ENCODE results near the gene TSEN2. TPM values are rescaled to one million over a fixed set of nuclear protein-coding genes. Genes with fewer than 3 reads are reported as not detected.

The TSEN2 gene
- total RNA-seq, 6 donors from 2014 or later, result 14.6 to 27.2 (median 20.1) TPM

GRCh38 chr3:12561397-12561796 lies 77.1 kb downstream of the TSEN2 start:
- 80 to 87% methylated on average over 2 of the region's 2 CpGs for WGBS, 2 donors
- no peak for DNase-seq
- Histone ChIP-seq H3K4me1 (peaks cover 16 to 39% (median 34%) of the 10 kb centered on the region in 4 donors), H3K9me3 (no peaks in the 10 kb centered on the region), H3K27me3 (no peaks in the 10 kb centered on the region), H3K36me3 (no peaks in the 10 kb centered on the region), H3K27ac (no peak overlapping the region), H3K4me3 (no peak overlapping the region)
- TF ChIP-seq POLR2A (IDR thresholded peaks at IDR 0.05) (no peak), POLR2AphosphoS5 (IDR thresholded peaks at IDR 0.05) (no peak), CTCF (IDR thresholded peaks at IDR 0.05) (no peak), EP300 (IDR thresholded peaks at IDR 0.05) (no peak)
- ATAC-seq (ENCODE audit: low FRiP score in 2 of 2), result no peak

GRCh38 chr3:12562451-12562850 lies 78.2 kb downstream of the TSEN2 start:
- Histone ChIP-seq H3K4me1 (peaks cover 15 to 38% (median 34%) of the 10 kb centered on the region in 4 donors), H3K27ac (no peak overlapping the region), H3K36me3 (no peaks in the 10 kb centered on the region), H3K9me3 (no peaks in the 10 kb centered on the region), H3K27me3 (no peaks in the 10 kb centered on the region), H3K4me3 (no peak overlapping the region)
- WGBS, 2 donors, result 69 to 95% methylated on average over 1 of the region's 1 CpG
- no peak for TF ChIP-seq CTCF (IDR thresholded peaks at IDR 0.05)
- no peak for TF ChIP-seq EP300 (IDR thresholded peaks at IDR 0.05)
- no peak for TF ChIP-seq POLR2AphosphoS5 (IDR thresholded peaks at IDR 0.05)
- TF ChIP-seq POLR2A (IDR thresholded peaks at IDR 0.05), result no peak
- no peak for DNase-seq
- ATAC-seq (ENCODE audit: low FRiP score in 2 of 2), result no peak

GRCh38 chr3:12566976-12567375 lies 82.7 kb downstream of the TSEN2 start:
- no peak for TF ChIP-seq POLR2AphosphoS5 (IDR thresholded peaks at IDR 0.05)
- no peak for TF ChIP-seq POLR2A (IDR thresholded peaks at IDR 0.05)
- TF ChIP-seq CTCF (IDR thresholded peaks at IDR 0.05), result no peak
- no peak for TF ChIP-seq EP300 (IDR thresholded peaks at IDR 0.05)
- H3K4me3 ChIP-seq, result no peak overlapping the region
- DNase-seq, result no peak
- H3K27me3 ChIP-seq, result no peaks in the 10 kb centered on the region
- no peak for ATAC-seq (ENCODE audit: low FRiP score in 2 of 2)
- no peak overlapping the region for H3K27ac ChIP-seq
- H3K9me3 ChIP-seq, result no peaks in the 10 kb centered on the region
- H3K4me1 ChIP-seq, result peaks cover 0 to 5% (median 3%) of the 10 kb centered on the region in 4 donors
- peaks cover 21 to 34% (median 26%) of the 10 kb centered on the region in 4 donors for H3K36me3 ChIP-seq

GRCh38 chr3:12568747-12569146 lies 84.5 kb downstream of the TSEN2 start:
- Histone ChIP-seq H3K4me3 (no peak overlapping the region), H3K9me3 (no peaks in the 10 kb centered on the region), H3K27ac (no peak overlapping the region), H3K4me1 (no peaks in the 10 kb centered on the region), H3K27me3 (no peaks in the 10 kb centered on the region), H3K36me3 (peaks cover 36 to 52% (median 44%) of the 10 kb centered on the region in 4 donors)
- ATAC-seq (ENCODE audit: low FRiP score in 2 of 2) (no peak), DNase-seq (no peak)
- WGBS, 2 donors, result 74 to 76% methylated on average over 3 of the region's 3 CpGs
- TF ChIP-seq POLR2AphosphoS5 (IDR thresholded peaks at IDR 0.05) (no peak), POLR2A (IDR thresholded peaks at IDR 0.05) (no peak), CTCF (IDR thresholded peaks at IDR 0.05) (no peak), EP300 (IDR thresholded peaks at IDR 0.05) (no peak)

GRCh38 chr3:12569836-12570235 lies 85.6 kb downstream of the TSEN2 start:
- H3K27me3 ChIP-seq, result no peaks in the 10 kb centered on the region
- WGBS, 2 donors, result 86 to 88% methylated on average over 6 of the region's 6 CpGs

More at GRCh38 chr3:12569836-12570235, 85.6 kb downstream of the TSEN2 start:
- Histone ChIP-seq H3K27ac (no peak overlapping the region), H3K4me1 (peaks cover 0 to 4% (median 2%) of the 10 kb centered on the region in 4 donors), H3K9me3 (no peaks in the 10 kb centered on the region), H3K36me3 (peaks cover 47 to 63% (median 55%) of the 10 kb centered on the region in 4 donors), H3K4me3 (no peak overlapping the region)
- ATAC-seq (ENCODE audit: low FRiP score in 2 of 2) (no peak), DNase-seq (no peak)
- no peak for TF ChIP-seq POLR2A (IDR thresholded peaks at IDR 0.05)
